Mucosa of descending colon (tissue), 3 donors: ENCODE measurements around the gene PPP1R3F. TPM values are rescaled to one million over a fixed set of nuclear protein-coding genes. Genes with fewer than 3 reads are reported as not detected.

Source experiments
- ATAC-seq: fragments of 200-7000 bp; cut with Tn5 transposase; one replicate; pipeline ENCODE4 v1.9.1; 2020; ENCODE audit warnings: mild to moderate bottlenecking, moderate library complexity
- DNase-seq, 3 donors: peaks; one replicate each; pipeline ENCODE4 v3.0.0-alpha.2; 2020
- H3K36me3 ChIP-seq: fragments of 200-600 bp; one replicate; pipeline ENCODE4 v1.8.0; 2021; ENCODE audit warnings: low read depth, mild to moderate bottlenecking
- H3K4me1 ChIP-seq: fragments of 200-600 bp; one replicate; pipeline ENCODE4 v1.8.0; 2021; ENCODE audit warnings: low read depth, mild to moderate bottlenecking
- H3K4me3 ChIP-seq: fragments of 200-600 bp; one replicate; pipeline ENCODE4 v1.8.0; 2021; ENCODE audit warnings: mild to moderate bottlenecking
- H3K9me3 ChIP-seq: fragments of 200-600 bp; one replicate; pipeline ENCODE4 v1.8.0; 2021; ENCODE audit warnings: mild to moderate bottlenecking
- intact Hi-C, 2 donors: fragments of 100-400 bp; cut with DNase I in 1 of 2; cut with micrococcal nuclease in 1 of 2; formaldehyde crosslinking; loops; one replicate each; pipeline versions ENCODE4 v1.11.0 to v1.11.1; 2022; cut with DNase I, micrococcal nuclease
- total RNA-seq, 3 donors: library from RNA; stranded (reverse); fragmentation: NEBNext Ultra II Directional in 2 of 3; extraction: Animal tissue kit (Norgen Biotek cat#: 25700) in 2 of 3; gene quantifications; one replicate each; pipeline versions ENCODE4 v1.2.1 to v1.2.4, GENCODE V29; 2021 to 2023
- TF ChIP-seq, protein P1 (sequence below): fragments of 200-600 bp; IDR thresholded peaks from one replicate; pipeline ENCODE4 v1.8.0; 2022; ENCODE audit warnings: antibody characterized with exemption, mild to moderate bottlenecking
- donor health status: DM: no; HTN: no; CAD: no; lungs with moderate emphysema.
- donor health status: DM: no; HTN: no; CAD: no.
- donor health status: DM: no; HTN: yes; CAD: no.

Gene PPP1R3F
- total RNA-seq, 3 donors from 2014 or later = 2.3 to 8.3 (median 3.0) TPM

DNA sequence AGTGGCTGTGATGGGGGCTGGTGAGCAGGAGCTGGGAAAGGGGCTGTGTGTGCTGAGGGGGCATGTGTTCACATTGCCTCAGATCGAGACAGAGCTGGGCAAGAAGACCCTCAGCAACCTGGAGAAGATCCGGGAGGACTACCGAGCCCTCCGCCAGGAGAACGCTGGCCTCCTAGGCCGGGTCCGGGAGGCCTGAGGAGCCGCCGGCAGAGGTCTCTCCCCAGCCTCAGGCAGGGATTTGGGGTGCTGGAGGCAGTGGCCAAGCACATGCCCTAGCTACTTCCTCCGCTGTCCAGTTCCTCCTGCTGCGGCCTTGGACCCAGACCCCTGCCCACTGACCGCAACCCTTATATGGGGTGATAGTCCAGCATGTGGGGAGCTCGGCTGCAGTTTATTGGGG is 19.5 kb upstream of the PPP1R3F start:
- no peak for ATAC-seq
- intact Hi-C loops = no loop called here
- TF ChIP-seq, protein P1, sequence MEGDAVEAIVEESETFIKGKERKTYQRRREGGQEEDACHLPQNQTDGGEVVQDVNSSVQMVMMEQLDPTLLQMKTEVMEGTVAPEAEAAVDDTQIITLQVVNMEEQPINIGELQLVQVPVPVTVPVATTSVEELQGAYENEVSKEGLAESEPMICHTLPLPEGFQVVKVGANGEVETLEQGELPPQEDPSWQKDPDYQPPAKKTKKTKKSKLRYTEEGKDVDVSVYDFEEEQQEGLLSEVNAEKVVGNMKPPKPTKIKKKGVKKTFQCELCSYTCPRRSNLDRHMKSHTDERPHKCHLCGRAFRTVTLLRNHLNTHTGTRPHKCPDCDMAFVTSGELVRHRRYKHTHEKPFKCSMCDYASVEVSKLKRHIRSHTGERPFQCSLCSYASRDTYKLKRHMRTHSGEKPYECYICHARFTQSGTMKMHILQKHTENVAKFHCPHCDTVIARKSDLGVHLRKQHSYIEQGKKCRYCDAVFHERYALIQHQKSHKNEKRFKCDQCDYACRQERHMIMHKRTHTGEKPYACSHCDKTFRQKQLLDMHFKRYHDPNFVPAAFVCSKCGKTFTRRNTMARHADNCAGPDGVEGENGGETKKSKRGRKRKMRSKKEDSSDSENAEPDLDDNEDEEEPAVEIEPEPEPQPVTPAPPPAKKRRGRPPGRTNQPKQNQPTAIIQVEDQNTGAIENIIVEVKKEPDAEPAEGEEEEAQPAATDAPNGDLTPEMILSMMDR = no peak
- Histone ChIP-seq H3K4me1 (no peaks in the 10 kb centered on the region), H3K9me3 (no peaks in the 10 kb centered on the region), H3K36me3 (no peaks in the 10 kb centered on the region), H3K4me3 (no peak overlapping the region)
- DNase-seq = no peak

DNA sequence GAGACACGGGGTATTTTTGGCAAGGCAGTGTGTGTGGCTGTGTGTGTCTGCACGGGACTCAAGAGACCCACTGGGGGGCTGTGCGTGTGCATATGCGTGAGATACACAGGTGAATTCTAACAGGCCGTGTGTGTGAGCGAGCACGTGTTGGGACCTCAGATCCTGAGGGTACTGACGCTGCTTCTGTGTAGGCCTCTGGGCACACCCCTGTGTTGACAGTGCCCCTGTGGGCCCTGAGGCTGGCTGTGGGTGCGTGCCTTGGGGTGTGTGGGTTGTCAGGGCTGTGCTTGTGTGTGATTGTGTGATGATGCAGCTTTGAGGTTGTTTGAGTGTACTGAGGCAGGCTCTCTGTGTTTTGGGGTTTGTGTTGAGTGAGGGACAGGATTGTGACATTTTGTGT is 19.0 kb upstream of the PPP1R3F start:
- H3K4me3 ChIP-seq = no peak overlapping the region
- H3K4me1 ChIP-seq = no peaks in the 10 kb centered on the region
- intact Hi-C loops = no loop called here
- TF ChIP-seq, protein P1 = no peak
- DNase-seq (no peak), ATAC-seq (no peak)
- H3K9me3 ChIP-seq = no peaks in the 10 kb centered on the region
- H3K36me3 ChIP-seq = no peaks in the 10 kb centered on the region

DNA sequence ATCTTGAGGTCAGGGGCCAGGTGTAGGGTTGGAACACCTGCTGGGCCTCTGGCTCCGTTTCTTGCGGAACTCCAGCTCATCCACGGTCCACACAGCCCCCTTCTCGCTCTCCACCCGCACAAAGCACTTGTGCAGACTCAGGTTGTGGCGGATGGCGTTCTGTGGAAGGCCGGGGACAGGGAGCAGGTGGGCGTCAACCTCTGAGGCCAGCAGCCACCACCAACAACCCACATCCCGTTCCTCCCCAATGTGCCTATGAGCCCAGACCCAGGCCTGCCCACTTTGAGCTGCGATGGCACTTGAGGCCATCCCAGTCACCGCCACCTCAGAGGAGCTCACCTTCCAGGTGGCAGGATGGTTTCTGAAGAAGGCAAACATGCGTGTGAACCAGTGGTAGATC is 18.3 kb upstream of the PPP1R3F start:
- H3K9me3 ChIP-seq = no peaks in the 10 kb centered on the region
- ATAC-seq (no peak), DNase-seq (no peak)
- H3K4me3 ChIP-seq = no peak overlapping the region
- intact Hi-C loops = no loop called here
- H3K4me1 ChIP-seq = no peaks in the 10 kb centered on the region
- no peaks in the 10 kb centered on the region for H3K36me3 ChIP-seq
- TF ChIP-seq, protein P1 = no peak

DNA sequence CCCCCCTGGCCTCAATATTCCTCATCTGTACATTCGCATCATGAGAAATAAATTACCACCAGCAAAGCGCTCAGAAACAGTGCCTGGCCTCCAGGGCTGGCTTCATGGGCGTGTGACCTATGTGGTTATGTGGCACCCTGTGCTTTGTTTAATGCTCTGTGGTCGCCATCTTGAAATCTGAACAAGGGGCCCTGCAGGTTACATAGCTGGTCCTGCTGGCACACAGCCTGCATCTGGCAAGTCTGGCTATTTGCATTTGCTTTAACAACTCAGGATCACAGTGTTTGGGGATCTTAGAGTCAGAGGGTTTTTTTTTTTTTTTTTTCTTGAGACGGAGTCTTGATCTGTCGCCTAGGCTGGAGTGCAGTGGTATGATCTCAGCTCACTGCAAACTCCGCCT is 15.0 kb upstream of the PPP1R3F start:
- DNase-seq = no peak
- no peaks in the 10 kb centered on the region for H3K9me3 ChIP-seq
- no peak overlapping the region for H3K4me3 ChIP-seq
- intact Hi-C loops = no loop called here
- no peaks in the 10 kb centered on the region for H3K36me3 ChIP-seq
- TF ChIP-seq, protein P1 = no peak
- no peaks in the 10 kb centered on the region for H3K4me1 ChIP-seq
- ATAC-seq = no peak

DNA sequence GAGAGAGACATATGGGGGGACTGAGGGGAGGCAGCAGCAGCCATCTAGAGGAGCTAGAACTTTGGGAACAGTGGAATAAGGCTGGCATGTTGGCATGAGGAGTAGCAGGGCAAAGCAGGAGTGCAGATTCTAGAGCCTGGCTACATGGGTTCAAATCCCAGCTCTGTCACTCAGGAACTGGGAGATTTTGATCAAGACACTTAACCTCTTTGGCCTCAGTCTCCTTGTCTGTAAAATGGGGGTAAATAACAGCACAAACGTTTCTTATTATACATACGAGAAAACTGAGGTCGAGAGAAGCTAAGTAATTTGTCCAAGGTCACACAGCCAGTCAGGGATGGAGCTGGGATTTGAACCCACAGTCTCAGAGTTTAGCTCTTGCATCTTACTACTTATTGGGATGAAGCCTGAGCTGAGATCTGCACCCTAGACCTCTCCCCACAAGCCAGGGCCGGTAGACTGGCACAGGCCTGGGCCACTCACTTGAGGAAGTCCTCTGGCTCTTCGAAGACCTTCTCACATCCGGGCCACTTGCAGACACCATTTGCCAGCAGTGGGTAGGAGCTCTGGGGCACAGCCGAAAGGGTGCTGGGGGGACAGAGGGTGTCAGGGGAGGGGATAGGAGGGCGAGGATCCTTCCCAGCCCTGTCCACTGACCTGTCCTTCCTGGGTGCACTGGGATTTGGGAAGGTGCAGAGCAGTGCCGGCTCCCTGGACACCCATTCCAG is 13.2 kb upstream of the PPP1R3F start:
- TF ChIP-seq, protein P1 = no peak
- Histone ChIP-seq H3K9me3 (no peaks in the 10 kb centered on the region), H3K36me3 (no peaks in the 10 kb centered on the region), H3K4me1 (no peaks in the 10 kb centered on the region), H3K4me3 (no peak overlapping the region)
- DNase-seq (no peak), ATAC-seq (no peak)
- intact Hi-C loops = no loop called here
